ENCODE results near the gene CYBC1.

Gene CYBC1

DNA sequence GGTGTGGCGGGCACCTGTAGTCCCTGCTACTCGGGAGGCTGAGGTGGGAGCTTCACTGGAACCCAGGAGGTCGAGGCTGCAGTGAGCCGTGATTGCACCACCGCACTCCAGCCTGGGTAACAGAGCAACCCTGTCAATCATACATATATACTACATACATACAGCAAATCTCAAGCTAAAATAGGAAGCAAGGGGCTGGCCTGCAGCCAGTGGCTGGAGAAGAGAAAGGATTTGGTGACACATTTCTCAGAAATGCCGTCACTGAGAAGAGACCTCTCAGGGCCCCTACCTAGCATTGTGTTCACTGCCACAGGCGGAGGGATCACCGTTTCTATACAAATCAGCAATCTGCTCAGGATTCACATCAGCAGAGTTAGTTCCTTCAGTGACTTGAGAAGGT is 24.9 kb upstream of the CYBC1 start:
- DNase-seq (ENCODE audit: extremely low read depth, low read depth): no peak
- TF ChIP-seq, protein P1, sequence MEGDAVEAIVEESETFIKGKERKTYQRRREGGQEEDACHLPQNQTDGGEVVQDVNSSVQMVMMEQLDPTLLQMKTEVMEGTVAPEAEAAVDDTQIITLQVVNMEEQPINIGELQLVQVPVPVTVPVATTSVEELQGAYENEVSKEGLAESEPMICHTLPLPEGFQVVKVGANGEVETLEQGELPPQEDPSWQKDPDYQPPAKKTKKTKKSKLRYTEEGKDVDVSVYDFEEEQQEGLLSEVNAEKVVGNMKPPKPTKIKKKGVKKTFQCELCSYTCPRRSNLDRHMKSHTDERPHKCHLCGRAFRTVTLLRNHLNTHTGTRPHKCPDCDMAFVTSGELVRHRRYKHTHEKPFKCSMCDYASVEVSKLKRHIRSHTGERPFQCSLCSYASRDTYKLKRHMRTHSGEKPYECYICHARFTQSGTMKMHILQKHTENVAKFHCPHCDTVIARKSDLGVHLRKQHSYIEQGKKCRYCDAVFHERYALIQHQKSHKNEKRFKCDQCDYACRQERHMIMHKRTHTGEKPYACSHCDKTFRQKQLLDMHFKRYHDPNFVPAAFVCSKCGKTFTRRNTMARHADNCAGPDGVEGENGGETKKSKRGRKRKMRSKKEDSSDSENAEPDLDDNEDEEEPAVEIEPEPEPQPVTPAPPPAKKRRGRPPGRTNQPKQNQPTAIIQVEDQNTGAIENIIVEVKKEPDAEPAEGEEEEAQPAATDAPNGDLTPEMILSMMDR (IDR thresholded peaks at IDR 0.05; ENCODE audit: low read depth, low read length): no peak

DNA sequence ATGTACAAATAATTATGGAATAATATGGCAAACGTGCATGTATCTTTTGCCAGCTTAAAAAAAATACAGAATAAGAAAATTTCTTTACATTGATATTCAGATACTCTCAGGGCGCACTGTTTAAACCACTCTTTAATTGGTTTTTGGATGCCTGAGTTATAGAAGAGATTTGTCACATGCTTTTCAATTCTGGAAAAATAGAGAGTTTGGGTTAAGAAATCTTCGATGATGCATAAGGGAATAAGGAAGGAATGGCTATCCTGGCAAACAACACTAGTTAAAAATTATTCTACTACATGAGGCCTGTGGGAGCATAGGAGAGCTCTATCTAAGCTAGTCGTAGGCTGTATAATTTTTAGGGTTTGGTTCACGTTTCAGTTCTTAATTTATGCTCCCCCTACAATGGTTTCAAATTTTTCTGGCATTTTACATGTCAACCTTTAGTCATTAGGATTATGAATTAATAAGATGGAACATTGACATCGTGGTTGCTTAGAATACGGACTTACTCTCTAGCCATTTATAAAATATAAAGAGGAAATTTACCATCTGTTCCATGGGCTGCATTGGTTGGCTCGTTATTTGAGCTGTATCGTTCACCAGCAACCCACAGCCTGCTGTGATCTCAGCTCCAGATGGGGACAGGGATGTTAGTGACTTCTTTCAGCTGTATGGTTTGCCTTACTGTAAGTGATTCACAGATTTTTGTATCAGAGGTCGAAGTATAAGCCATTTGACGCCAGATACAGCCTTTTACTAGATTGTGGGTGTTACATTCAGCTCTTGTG is 23.9 kb upstream of the CYBC1 start:
- TF ChIP-seq, protein P1 (IDR thresholded peaks at IDR 0.05; ENCODE audit: low read depth, low read length): no peak
- no peak for DNase-seq (ENCODE audit: extremely low read depth, low read depth)

DNA sequence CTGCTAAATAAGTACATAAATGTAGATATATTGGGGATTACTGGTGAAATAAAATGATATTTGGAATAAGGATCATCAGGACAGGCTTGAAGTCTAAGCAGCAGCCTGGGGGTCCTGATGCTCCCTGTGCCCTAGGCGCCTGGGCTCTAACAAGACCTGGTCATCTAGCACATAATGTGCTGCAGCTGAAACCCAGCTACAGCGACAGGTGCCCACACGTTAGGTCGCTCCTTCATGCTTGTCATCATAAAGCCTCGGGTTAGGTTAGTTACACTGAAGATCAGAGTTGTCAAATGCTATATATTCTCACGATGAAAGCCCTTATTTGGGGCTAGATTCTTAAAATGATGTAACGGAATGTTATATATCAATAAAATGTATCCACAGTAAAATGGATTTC is 19.5 kb upstream of the CYBC1 start:
- TF ChIP-seq, protein P1 (IDR thresholded peaks at IDR 0.05; ENCODE audit: low read depth, low read length): no peak
- DNase-seq (ENCODE audit: extremely low read depth, low read depth): no peak

DNA sequence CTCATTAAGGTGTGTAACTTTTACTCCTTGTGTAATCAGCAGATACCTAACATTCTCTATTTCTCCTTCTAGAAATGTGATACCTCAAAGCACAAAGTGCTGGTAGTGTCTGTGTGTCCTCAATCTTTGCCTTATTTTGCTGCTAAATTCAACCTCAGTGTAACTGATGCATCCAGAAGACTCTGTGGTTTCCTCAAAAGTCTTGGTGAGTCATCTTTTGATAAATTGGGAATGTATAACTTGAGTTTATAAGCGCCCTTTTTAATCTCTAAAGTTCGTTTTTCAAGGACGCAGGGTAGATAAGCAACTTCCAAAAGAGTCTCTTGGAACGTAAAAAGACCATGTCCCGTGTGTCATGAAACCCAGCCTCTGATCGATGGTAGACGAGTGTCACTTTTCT is 18.1 kb upstream of the CYBC1 start:
- TF ChIP-seq, protein P1 (IDR thresholded peaks at IDR 0.05; ENCODE audit: low read depth, low read length): no peak
- DNase-seq (ENCODE audit: extremely low read depth, low read depth): no peak

DNA sequence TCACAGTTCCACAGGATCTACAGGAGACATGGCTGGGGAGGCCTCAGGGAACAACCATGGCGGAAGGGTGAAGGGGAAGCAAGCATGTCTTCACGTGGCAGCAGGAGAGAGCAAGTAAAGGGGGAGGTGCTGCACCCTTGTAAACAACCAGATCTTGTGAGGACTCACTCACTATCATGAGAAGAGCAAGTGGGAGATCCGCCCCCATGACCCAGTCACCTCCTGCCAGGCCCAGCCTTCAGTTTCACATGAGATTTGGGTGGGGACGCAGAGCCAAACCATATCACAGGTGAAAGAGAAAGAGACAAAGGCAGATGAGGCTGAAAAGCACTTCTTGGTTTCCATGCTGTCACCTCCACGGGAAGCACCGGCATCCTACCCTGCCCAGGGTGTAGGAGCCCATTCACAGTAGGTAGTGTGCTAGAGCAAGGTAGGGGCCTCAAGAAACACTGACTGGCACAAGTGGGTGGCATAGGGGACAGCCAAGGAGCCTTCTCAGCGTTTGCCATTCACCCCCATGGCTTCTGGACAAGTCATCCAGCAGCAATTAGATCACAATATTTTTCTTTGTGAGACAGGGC is 14.6 kb upstream of the CYBC1 start:
- TF ChIP-seq, protein P1 (IDR thresholded peaks at IDR 0.05; ENCODE audit: low read depth, low read length): no peak
- no peak for DNase-seq (ENCODE audit: extremely low read depth, low read depth)

DNA sequence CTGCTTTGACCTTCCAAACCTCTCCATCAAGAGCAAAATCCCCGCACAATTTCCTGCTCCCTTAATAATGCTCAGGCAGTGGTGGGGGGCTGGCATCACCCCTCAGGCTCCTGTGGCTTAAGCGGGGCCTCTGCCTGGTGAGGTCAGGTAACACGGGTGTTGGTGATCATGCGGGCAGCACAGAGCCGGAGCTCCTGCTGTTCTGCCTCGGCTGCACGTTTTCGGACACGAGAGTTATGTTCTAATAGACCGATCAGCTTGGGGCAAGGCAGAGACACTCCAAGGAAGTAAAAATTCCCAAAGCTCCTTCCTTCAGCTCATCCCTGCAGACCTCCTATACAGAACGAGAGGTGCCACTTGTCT is 14.0 kb upstream of the CYBC1 start:
- no peak for DNase-seq (ENCODE audit: extremely low read depth, low read depth)
- TF ChIP-seq, protein P1 (IDR thresholded peaks at IDR 0.05; ENCODE audit: low read depth, low read length): no peak

DNA sequence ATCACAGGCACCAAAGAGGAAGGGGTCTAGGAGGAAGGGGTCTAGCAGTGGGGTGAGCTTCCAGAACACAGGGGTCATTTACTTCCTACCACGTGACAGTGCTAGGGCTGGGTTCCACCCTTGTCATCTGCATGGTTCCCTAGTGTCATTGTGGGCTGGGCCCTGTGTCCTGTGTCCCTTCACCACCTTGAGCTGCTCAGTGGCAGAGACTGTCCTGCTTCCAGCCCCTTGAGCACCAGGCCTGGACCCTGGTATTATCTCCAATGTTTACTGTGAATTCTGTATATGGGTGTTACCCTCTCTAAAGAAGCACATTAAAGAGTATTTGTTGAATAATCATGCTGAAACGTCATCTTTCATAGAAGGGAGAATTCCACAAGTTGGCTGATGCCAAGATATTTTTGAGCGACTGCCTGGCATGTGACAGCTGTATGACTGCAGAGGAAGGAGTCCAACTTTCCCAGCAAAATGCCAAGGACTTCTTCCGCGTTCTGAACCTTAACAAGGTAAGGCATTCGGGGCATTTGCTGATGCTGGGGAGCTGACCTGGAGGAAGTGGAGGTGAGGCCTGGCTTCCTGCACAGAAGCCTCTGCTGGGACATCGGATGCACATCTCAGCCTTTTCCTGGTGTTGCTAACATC is 13.5 kb upstream of the CYBC1 start:
- TF ChIP-seq, protein P1 (IDR thresholded peaks at IDR 0.05; ENCODE audit: low read depth, low read length): no peak
- DNase-seq (ENCODE audit: extremely low read depth, low read depth): no peak

Data from AG09319 (cell line).